OCI-LY1 (cell line): Measurements from ENCODE around the gene LOXL4.

Experiments
- EZH2 ChIP-seq: fragments of 200-600 bp; sonication (generic), shearing (Covaris generic); IDR thresholded peaks from 2 replicates; pipeline ENCODE4 v1.8.0; 2017; ENCODE audit warnings: borderline replicate concordance, mixed run types, mild to moderate bottlenecking, antibody characterized with exemption, low read length, moderate library complexity, mixed read lengths
- TF ChIP-seq, protein P1 (sequence below): fragments of 200-600 bp; sonication (generic), shearing (Covaris generic); IDR thresholded peaks from 2 replicates; pipeline ENCODE4 v1.5.1; 2017; ENCODE audit warnings: mild to moderate bottlenecking, antibody characterized with exemption, low read length, moderate library complexity, mixed read lengths

DNA sequence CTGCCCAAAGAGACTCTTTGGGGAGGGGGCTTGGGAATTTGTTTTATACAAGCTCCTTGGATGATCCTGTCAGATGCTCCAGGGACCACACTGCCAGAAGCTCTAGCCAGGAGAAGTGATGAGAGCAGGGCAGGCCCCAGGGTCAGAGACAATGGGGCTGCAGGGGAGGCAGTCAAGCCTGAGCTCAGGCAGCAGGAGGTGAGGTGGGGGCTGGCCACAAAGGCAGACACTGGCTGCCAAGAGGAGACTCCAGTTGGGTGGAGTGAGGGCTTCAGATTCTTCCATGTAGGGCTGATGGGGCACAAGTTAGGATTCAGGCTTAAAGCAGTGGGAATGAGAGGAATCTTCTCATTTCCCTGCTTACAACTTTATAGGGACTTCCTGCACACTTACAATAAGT is 35.6 kb upstream of the LOXL4 start:
- TF ChIP-seq, protein P1, sequence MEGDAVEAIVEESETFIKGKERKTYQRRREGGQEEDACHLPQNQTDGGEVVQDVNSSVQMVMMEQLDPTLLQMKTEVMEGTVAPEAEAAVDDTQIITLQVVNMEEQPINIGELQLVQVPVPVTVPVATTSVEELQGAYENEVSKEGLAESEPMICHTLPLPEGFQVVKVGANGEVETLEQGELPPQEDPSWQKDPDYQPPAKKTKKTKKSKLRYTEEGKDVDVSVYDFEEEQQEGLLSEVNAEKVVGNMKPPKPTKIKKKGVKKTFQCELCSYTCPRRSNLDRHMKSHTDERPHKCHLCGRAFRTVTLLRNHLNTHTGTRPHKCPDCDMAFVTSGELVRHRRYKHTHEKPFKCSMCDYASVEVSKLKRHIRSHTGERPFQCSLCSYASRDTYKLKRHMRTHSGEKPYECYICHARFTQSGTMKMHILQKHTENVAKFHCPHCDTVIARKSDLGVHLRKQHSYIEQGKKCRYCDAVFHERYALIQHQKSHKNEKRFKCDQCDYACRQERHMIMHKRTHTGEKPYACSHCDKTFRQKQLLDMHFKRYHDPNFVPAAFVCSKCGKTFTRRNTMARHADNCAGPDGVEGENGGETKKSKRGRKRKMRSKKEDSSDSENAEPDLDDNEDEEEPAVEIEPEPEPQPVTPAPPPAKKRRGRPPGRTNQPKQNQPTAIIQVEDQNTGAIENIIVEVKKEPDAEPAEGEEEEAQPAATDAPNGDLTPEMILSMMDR: no peak
- no peak for TF ChIP-seq EZH2
